HCT116 (cell line): Measurements from ENCODE around the gene ZNF358. TPM values are rescaled to one million over a fixed set of nuclear protein-coding genes. Genes with fewer than 3 reads are reported as not detected.

Experiments
- ATAC-seq: fragments of 200-7000 bp; cut with Tn5 transposase; 2 replicates; pipeline ENCODE4 v1.9.1; 2020; ENCODE audit warnings: mild to moderate bottlenecking, moderate library complexity
- BruUV-seq: library from RNA; stranded (reverse); fragments of 400-500 nt; replicated peaks from 2 replicates; lab custom pipeline; 2021; lab: Mats Ljungman, UMichigan
- CTCF ChIA-PET: fragments of 300-600 bp; sonication (Branson Sonifier 250); formaldehyde crosslinking; loops from one replicate; lab custom pipeline; 2021; ENCODE audit warnings: antibody characterized with exemption; lab: Charles Lee
- POLR2A ChIA-PET: fragments of 300-600, 350-600 bp; sonication (Branson Sonifier 250); formaldehyde crosslinking; loops from one replicate; lab custom pipeline; 2021; ENCODE audit warnings: antibody characterized with exemption; lab: Charles Lee
- RAD21 ChIA-PET, 2 experiments: fragments of 300-600 bp; sonication (Branson Sonifier 250); formaldehyde crosslinking; loops; one replicate each; lab custom pipeline; 2023; ENCODE audit warnings: low total read pairs in 2 of 2; ENCODE audit not compliant: uncharacterized antibody in 2 of 2, unreplicated experiment in 2 of 2, low non-redundant PET in 1 of 2; lab: Charles Lee
- DNase-seq: peaks from one replicate; pipeline ENCODE4 v3.0.0-alpha.2; 2010; ENCODE audit warnings: low read depth, low spot score
- H2AFZ ChIP-seq: fragments of 200-600 bp; shearing (Covaris generic), sonication (generic); 2 replicates; pipeline ENCODE4 v1.6.1; 2017; ENCODE audit warnings: low read depth, mixed run types, mixed read lengths, antibody characterized with exemption, low read length; ENCODE audit not compliant: poor library complexity, severe bottlenecking
- H3K27ac ChIP-seq: 2 replicates; pipeline ENCODE4 v1.5.1; 2012; ENCODE audit warnings: low read depth, low read length
- H3K27me3 ChIP-seq: fragments of 200-600 bp; sonication (generic); 2 replicates; pipeline ENCODE4 v1.6.1; 2016; ENCODE audit warnings: mixed run types, low read length, mixed read lengths; ENCODE audit not compliant: insufficient read depth
- H3K36me3 ChIP-seq, 2 experiments: fragments of 200-500 bp in 1 of 2; fragments of 200-600 bp in 1 of 2; sonication (Bioruptor generic) in 1 of 2; sonication (generic) in 1 of 2; 2 replicates each; pipeline versions ENCODE4 v1.5.1 to v1.6.1; 2014 to 2016; ENCODE audit warnings: low read length in 2 of 2, inconsistent platforms in 1 of 2, mixed read lengths in 1 of 2, mixed run types in 1 of 2; ENCODE audit not compliant: insufficient read depth in 2 of 2, control insufficient read depth in 1 of 2
- H3K4me1 ChIP-seq, 2 experiments: fragments of 200-600 bp in 1 of 2; sonication (generic) in 1 of 2; 2 replicates each; pipeline versions ENCODE4 v1.5.1 to v1.6.1; 2012 to 2017; ENCODE audit warnings: low read length in 2 of 2, inconsistent platforms in 1 of 2, mild to moderate bottlenecking in 1 of 2, mixed read lengths in 1 of 2, mixed run types in 1 of 2, moderate library complexity in 1 of 2; ENCODE audit not compliant: insufficient read depth in 2 of 2, control insufficient read depth in 1 of 2
- H3K4me2 ChIP-seq: fragments of 200-600 bp; sonication (generic); 2 replicates; pipeline ENCODE4 v1.6.1; 2017; ENCODE audit warnings: mixed run types, low read length, mixed read lengths
- H3K4me3 ChIP-seq, 2 experiments: fragments of 200-600 bp in 1 of 2; sonication (generic) in 1 of 2; replicated peaks in 1 of 2; 2 replicates each; pipeline ENCODE4 v1.5.1; 2011 to 2016; ENCODE audit warnings: low read length in 2 of 2, control low read depth in 1 of 2, low read depth in 1 of 2, mild to moderate bottlenecking in 1 of 2, mixed read lengths in 1 of 2, mixed run types in 1 of 2
- H3K79me2 ChIP-seq: fragments of 200-600 bp; sonication (generic); 2 replicates; pipeline ENCODE4 v1.6.1; 2017; ENCODE audit warnings: mild to moderate bottlenecking, mixed run types, low read length, moderate library complexity, mixed read lengths; ENCODE audit not compliant: insufficient read depth
- H3K9ac ChIP-seq: fragments of 200-600 bp; sonication (generic); 2 replicates; pipeline ENCODE4 v1.6.1; 2016; ENCODE audit warnings: low read length, mixed read lengths
- H3K9me2 ChIP-seq: fragments of 200-600 bp; sonication (generic), shearing (Covaris generic); 2 replicates; pipeline ENCODE4 v1.6.1; 2017; ENCODE audit warnings: mixed run types, mild to moderate bottlenecking, moderate library complexity; ENCODE audit not compliant: insufficient read depth
- H3K9me3 ChIP-seq, 2 experiments: fragments of 200-500 bp in 1 of 2; fragments of 200-600 bp in 1 of 2; sonication (Bioruptor generic) in 1 of 2; sonication (generic) in 1 of 2; 2 replicates each; pipeline ENCODE4 v1.6.1; 2014 to 2017; ENCODE audit warnings: low read length in 2 of 2, mixed read lengths in 2 of 2, inconsistent platforms in 1 of 2, low read depth in 1 of 2, mild to moderate bottlenecking in 1 of 2, mixed run types in 1 of 2, moderate library complexity in 1 of 2; ENCODE audit not compliant: control insufficient read depth in 1 of 2, insufficient read depth in 1 of 2
- H4K20me1 ChIP-seq: fragments of 200-600 bp; sonication (generic), shearing (Covaris generic); 2 replicates; pipeline ENCODE4 v1.6.1; 2017; ENCODE audit warnings: mixed run types, mild to moderate bottlenecking, moderate library complexity; ENCODE audit not compliant: insufficient read depth
- ATF3 ChIP-seq: IDR thresholded peaks from 2 replicates; pipeline ENCODE4 v1.6.1; 2012
- CBX3 ChIP-seq: IDR thresholded peaks from 2 replicates; pipeline ENCODE4 v1.6.1; 2012; ENCODE audit warnings: low read depth
- MAX ChIP-seq: IDR thresholded peaks from 2 replicates; pipeline ENCODE4 v1.6.1; 2012
- SIN3A ChIP-seq: IDR thresholded peaks from 2 replicates; pipeline ENCODE4 v1.6.1; 2012; ENCODE audit warnings: low read depth
- SP1 ChIP-seq: IDR thresholded peaks from 2 replicates; pipeline ENCODE4 v1.6.1; 2012; ENCODE audit warnings: low read depth
- TCF7L2 ChIP-seq: IDR thresholded peaks from 2 replicates; pipeline ENCODE4 v1.7.0; 2011; ENCODE audit warnings: borderline replicate concordance, inconsistent platforms; ENCODE audit not compliant: insufficient read depth, insufficient read length; ENCODE audit errors: extremely low read depth
- ZFX ChIP-seq: fragments of 450-650 bp; IDR thresholded peaks from 2 replicates; pipeline ENCODE4 v1.6.1; 2017
- ZNF274 ChIP-seq: fragments of 200-500 bp; sonication (Bioruptor generic); IDR thresholded peaks from 2 replicates; pipeline ENCODE4 v1.6.1; 2014; ENCODE audit warnings: mild to moderate bottlenecking, low read depth, low read length, inconsistent platforms
- intact Hi-C: fragments of 100-400 bp; cut with micrococcal nuclease; formaldehyde crosslinking; loops from 2 replicates; pipeline ENCODE4 v1.10.0; 2022
- total RNA-seq: library from RNA; stranded (reverse); gene quantifications from one replicate; pipeline ENCODE4 v1.2.1, GENCODE V29; 2021; ENCODE audit not compliant: unreplicated experiment

ZNF358 gene
- total RNA-seq, 1 experiment from 2014 or later, result 20.7 TPM

GRCh38 chr19:7559102-7559501 is 43.2 kb downstream of the ZNF358 start:
- H3K27ac ChIP-seq, result no peak overlapping the region
- no peaks in the 10 kb centered on the region for H3K4me1 ChIP-seq
- H3K4me3 ChIP-seq, result no peak overlapping the region
- H3K9me2 ChIP-seq, result no peaks in the 10 kb centered on the region
- H2AFZ ChIP-seq, result no peak overlapping the region
- H3K27me3 ChIP-seq, result no peaks in the 10 kb centered on the region
- no peaks in the 10 kb centered on the region for H3K79me2 ChIP-seq
- no peak for DNase-seq
- peaks cover 6 to 8% of the 10 kb centered on the region in 2 experiments; a peak in 3 of 4 replicates for H3K36me3 ChIP-seq
- TF ChIP-seq ATF3, result no peak
- no peak for TF ChIP-seq CBX3
- TF ChIP-seq MAX, result no peak
- no peak for TF ChIP-seq ZNF274
- no peak for TF ChIP-seq TCF7L2
- TF ChIP-seq ZFX, result no peak
- H3K9ac ChIP-seq, result no peak overlapping the region
- no peak for ATAC-seq
- no TSS peak for BruUV-seq
- H4K20me1 ChIP-seq, result no peaks in the 10 kb centered on the region
- intact Hi-C loops, result no loop called here
- ChIA-PET POLR2A (no interaction called here), RAD21 (no interaction called here), CTCF (interaction anchor here (1.6 kb wide), 1 partner anchor 9 kb away, joined by 8 read pairs; no protein-coding TSS in a partner anchor)
- H3K9me3 ChIP-seq, result no peaks in the 10 kb centered on the region
- no peak overlapping the region for H3K4me2 ChIP-seq

GRCh38 chr19:7560255-7560654 is 44.4 kb downstream of the ZNF358 start:
- H2AFZ ChIP-seq, result no peak overlapping the region
- no peaks in the 10 kb centered on the region for H3K4me1 ChIP-seq
- H4K20me1 ChIP-seq, result no peaks in the 10 kb centered on the region
- peaks cover 3 to 8% of the 10 kb centered on the region in 2 experiments; a peak in 3 of 4 replicates for H3K36me3 ChIP-seq
- no peaks in the 10 kb centered on the region for H3K9me3 ChIP-seq
- BruUV-seq, result no TSS peak
- no peaks in the 10 kb centered on the region for H3K9me2 ChIP-seq
- ChIA-PET POLR2A (interaction anchor here (0.6 kb wide), 1 partner anchor 83 kb away, joined by 3 read pairs; no protein-coding TSS in a partner anchor), CTCF (interaction anchor here (1.6 kb wide), 1 partner anchor 8 kb away, joined by 8 read pairs; no protein-coding TSS in a partner anchor), RAD21 (no interaction called here)
- intact Hi-C loops, result no loop called here
- no peak overlapping the region for H3K4me2 ChIP-seq
- no peak overlapping the region for H3K9ac ChIP-seq
- TF ChIP-seq SP1, result no peak
- TF ChIP-seq SIN3A, result no peak
- no peak for TF ChIP-seq ZNF274
- no peak overlapping the region for H3K4me3 ChIP-seq
- no peaks in the 10 kb centered on the region for H3K79me2 ChIP-seq
- ATAC-seq, result no peak
- no peak overlapping the region for H3K27ac ChIP-seq
- no peaks in the 10 kb centered on the region for H3K27me3 ChIP-seq
- no peak for DNase-seq
